Islet precursor cell (in vitro differentiated cells): ENCODE results near the gene RNF25.
A peak's percentile ranks its signal among the peaks of the same experiment; 100 is the strongest.

Experiments used
- DNase-seq: peaks from one replicate; pipeline ENCODE4 v3.0.0-alpha.2; 2018

Gene RNF25

GRCh38 chr2:218671097-218671653 lies 627 bp downstream of the RNF25 start:
- DNase-seq, result no peak

GRCh38 chr2:218664653-218665052 lies 7.1 kb downstream of the RNF25 start:
- no peak for DNase-seq

GRCh38 chr2:218663901-218664300 lies 7.9 kb downstream of the RNF25 start:
- no peak for DNase-seq

GRCh38 chr2:218662827-218663226 lies 9.0 kb downstream of the RNF25 start:
- DNase-seq, result no peak

GRCh38 chr2:218662377-218662776 lies 9.4 kb downstream of the RNF25 start:
- peak; percentile 48 for DNase-seq

- no peak for DNase-seq
These were observed 11.8 kb downstream of the RNF25 start for GRCh38 chr2:218659988-218660358.

- DNase-seq, result peak; percentile 95
These were observed 12.4 kb downstream of the RNF25 start, which contains the start of the genes BCS1L and ZNF142 for GRCh38 chr2:218659258-218659987. BCS1L (plus strand) TSS chr2:218659683; CDS start chr2:218660988, 1,305 bp downstream. ZNF142 (minus strand) TSS chr2:218659623; CDS start chr2:218656429, 3,194 bp downstream.

- DNase-seq, result peak; percentile 85
These were observed 13.0 kb downstream of the RNF25 start for GRCh38 chr2:218658671-218659257.

- DNase-seq, result no peak
These were observed 16.1 kb downstream of the RNF25 start for GRCh38 chr2:218655751-218656150.

GRCh38 chr2:218648787-218649100 lies 23.1 kb downstream of the RNF25 start:
- DNase-seq, result no peak

- peak; percentile 74 for DNase-seq
These were observed 23.6 kb downstream of the RNF25 start for GRCh38 chr2:218648088-218648786.

- DNase-seq, result no peak
These were observed 26.7 kb downstream of the RNF25 start for GRCh38 chr2:218645126-218645525.

GRCh38 chr2:218644721-218645120 lies 27.1 kb downstream of the RNF25 start:
- DNase-seq, result no peak

GRCh38 chr2:218643751-218644310 lies 28.0 kb downstream of the RNF25 start:
- no peak for DNase-seq

- DNase-seq, result no peak
These were observed 29.0 kb downstream of the RNF25 start for GRCh38 chr2:218642786-218643185.

- DNase-seq, result no peak
These were observed 29.6 kb downstream of the RNF25 start for GRCh38 chr2:218642121-218642656.

- DNase-seq, result no peak
These were observed 33.4 kb downstream of the RNF25 start for GRCh38 chr2:218638372-218638771.

GRCh38 chr2:218635719-218636118 lies 36.1 kb downstream of the RNF25 start:
- DNase-seq, result no peak

- DNase-seq, result no peak
These were observed 40.0 kb downstream of the RNF25 start for GRCh38 chr2:218631837-218632236.

- DNase-seq, result no peak
These were observed 43.9 kb downstream of the RNF25 start for GRCh38 chr2:218627939-218628338.

GRCh38 chr2:218626369-218626768 lies 45.4 kb downstream of the RNF25 start:
- DNase-seq, result no peak

- no peak for DNase-seq
These were observed 48.5 kb downstream of the RNF25 start for GRCh38 chr2:218623366-218623705.
